ENCODE data around the gene SUGCT.
A peak's percentile ranks its signal among the peaks of the same experiment; 100 is the strongest.

DNA sequence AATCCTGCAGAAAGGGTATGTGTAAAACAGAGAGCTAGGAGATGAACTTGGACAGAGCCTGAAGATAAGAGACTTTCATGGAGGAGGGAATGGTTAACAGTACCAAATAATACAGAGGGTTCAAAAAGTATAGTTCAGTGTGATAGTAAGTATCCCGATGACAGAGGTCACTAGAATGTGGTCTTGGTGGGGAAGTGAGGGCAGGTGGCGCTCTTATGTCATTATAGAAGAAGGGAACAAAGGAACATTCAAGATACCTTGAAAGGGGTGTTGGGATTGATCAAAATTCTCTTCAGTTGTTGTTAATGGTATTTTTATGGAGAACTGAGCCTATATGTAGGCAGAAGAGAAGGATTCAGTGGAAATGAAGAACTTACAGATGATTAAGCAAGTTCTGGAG lies 312.5 kb downstream of the SUGCT start:
- TF ChIP-seq ATF7 (IDR thresholded peaks at IDR 0.05) = no peak
- TF ChIP-seq NFYB (IDR thresholded peaks at IDR 0.05; ENCODE audit: extremely low read depth, insufficient read length) = no peak
- TF ChIP-seq, protein P1, sequence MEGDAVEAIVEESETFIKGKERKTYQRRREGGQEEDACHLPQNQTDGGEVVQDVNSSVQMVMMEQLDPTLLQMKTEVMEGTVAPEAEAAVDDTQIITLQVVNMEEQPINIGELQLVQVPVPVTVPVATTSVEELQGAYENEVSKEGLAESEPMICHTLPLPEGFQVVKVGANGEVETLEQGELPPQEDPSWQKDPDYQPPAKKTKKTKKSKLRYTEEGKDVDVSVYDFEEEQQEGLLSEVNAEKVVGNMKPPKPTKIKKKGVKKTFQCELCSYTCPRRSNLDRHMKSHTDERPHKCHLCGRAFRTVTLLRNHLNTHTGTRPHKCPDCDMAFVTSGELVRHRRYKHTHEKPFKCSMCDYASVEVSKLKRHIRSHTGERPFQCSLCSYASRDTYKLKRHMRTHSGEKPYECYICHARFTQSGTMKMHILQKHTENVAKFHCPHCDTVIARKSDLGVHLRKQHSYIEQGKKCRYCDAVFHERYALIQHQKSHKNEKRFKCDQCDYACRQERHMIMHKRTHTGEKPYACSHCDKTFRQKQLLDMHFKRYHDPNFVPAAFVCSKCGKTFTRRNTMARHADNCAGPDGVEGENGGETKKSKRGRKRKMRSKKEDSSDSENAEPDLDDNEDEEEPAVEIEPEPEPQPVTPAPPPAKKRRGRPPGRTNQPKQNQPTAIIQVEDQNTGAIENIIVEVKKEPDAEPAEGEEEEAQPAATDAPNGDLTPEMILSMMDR (IDR thresholded peaks at IDR 0.05 in 2 of 3, conservative IDR thresholded peaks at IDR 0.05 in 1 of 3; ENCODE audit: insufficient read depth in 2 of 3, low read depth in 1 of 3, low read length in 3 of 3) = peak in 1 of 3 experiments; percentile 33; a peak in 1 of 6 replicates
- TF ChIP-seq ARID1B (IDR thresholded peaks at IDR 0.05) = no peak
- TF ChIP-seq ZNF174 (CRISPR knock-in tag; IDR thresholded peaks at IDR 0.05) = no peak
- no peak for TF ChIP-seq CEBPG (CRISPR knock-in tag; IDR thresholded peaks at IDR 0.05)
- no peak for TF ChIP-seq CEBPG (tag; conservative IDR thresholded peaks at IDR 0.05 in 1 of 2, IDR thresholded peaks at IDR 0.05 in 1 of 2)

All from K562 (cell line).